GM19025 (cell line): ENCODE measurements around the gene PRADC1.

Experiments
- ATAC-seq: cut with Tn5 transposase; IDR thresholded peaks from one replicate; pipeline ENCODE4 v1.9.1; 2021; ENCODE audit warnings: mild to moderate bottlenecking, low read depth, moderate library complexity; ENCODE audit not compliant: unreplicated experiment

The PRADC1 gene

DNA sequence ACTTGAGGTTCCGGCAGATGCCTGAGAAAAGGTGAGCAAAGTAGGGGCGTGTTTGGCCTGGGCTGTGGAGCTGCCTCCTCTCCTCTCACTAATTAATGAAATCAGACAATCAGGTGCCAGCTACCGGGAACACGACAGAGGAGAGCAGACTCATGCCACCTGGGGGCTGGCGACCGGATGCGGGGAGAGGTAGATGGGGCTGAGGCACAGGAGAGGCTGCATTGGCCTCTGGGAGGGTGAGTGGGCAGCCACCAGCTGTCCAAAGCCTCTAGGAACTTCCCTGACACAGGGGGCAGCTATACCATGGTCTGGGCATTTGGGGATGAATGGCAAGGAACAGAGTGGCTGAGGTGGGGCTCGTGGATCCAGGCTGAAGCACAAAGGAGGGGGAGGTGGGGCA, 26.2 kb upstream of the PRADC1 start:
- no peak for ATAC-seq

DNA sequence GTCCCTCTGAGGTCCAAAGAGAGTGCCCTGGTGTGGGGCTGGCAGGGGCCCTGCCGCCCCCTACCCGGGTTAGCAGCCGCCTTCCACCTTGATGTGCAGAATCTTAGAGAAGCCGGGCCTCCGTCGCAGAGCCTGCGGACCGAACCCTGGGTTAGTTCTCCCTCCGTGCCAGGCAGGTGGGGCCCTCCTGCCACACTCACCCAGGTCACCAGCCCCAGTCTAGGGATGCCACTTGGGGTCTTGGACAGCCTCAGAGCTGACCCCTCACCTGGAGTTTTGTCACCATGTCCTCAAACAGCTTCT, 25.8 kb upstream of the PRADC1 start:
- ATAC-seq, result no peak

DNA sequence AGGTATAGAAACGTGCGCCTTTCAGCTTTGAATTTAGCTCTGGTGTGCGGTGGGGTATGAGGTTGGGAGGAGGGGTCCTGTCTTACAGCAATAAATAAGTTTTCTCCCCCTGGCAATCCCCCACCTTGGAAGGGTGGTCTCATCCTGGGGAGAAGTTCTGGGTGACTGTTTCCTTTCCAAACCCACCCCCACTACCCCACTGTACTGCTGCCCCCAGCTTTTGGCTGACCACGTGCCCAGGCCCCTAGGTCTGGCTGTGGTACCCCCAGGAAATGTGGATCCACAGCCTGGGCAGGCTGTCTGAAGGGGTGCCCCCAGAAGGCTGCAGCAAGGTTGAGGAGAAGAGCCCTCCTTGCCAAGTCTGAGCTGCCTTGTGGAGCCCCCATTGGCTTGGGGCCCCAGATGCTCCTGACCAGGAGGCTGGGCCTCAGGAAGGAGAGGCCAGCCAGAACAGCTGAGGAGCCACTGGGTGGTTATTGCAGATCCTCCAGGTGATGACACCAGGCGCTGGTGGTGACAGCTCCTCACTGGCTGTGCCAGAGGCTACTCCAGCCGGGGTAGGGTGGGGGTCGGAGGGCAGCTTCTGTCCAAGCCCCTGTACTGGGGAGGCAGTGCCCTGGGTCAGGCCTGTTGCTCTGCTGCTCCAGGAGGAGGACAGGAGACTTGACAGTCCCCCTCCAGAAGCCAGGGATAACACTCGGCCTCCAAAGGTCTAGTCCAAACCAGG, 25.3 kb upstream of the PRADC1 start:
- ATAC-seq, result no peak

DNA sequence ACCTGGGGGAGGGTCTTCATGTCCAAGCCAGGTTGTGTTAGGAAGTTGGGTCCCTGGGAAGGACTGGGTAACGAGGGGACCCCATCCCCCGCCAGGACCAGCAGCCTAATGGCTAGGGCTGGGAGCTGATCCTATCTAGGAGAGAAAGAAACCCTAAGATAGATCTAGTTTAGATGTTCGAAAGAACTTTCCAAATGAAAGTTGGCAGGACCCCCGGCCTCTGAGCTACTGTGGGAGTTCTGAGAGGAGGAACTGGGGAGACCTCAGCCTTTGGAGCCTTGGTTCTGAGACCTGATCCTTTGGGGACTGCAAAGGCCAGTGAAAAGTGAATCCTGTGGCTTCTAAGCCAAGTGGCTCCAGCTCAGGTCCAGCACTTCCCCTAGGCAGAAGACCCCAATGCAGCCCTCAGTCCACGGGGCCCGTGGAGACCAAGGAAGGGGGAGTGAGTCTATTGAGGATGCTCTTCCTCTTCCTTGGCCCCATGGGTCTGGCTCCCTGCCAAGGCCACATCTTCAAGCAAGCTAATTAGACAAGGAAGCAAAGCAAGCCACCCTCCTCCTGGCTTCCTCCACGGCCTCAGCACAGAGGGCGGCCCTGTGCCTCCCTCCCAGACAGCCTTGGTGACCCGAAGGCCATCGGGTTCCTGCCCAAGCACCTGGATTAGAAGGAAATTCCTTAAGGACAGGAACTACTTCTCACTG, 24.5 kb upstream of the PRADC1 start:
- ATAC-seq, result no peak

DNA sequence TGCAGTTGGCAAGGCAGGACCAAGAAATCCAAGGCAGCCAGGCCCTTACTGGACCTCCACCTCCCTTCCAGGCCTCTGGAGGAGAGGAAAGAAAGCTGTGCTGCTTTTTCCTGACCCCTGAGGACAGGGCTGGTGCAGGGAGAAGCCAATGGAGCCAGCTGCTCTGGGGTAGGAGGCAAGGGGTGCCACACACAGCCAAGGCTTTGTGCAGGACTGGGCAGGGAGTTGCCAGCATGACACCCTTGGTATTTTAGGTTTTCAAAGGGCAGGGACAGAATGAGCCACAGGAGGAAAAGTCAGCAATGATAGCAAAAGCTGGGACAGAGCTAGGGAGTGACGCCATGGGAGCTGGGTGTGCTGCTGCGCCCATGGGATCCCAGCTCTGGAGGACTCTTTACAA, 24.0 kb upstream of the PRADC1 start:
- no peak for ATAC-seq

DNA sequence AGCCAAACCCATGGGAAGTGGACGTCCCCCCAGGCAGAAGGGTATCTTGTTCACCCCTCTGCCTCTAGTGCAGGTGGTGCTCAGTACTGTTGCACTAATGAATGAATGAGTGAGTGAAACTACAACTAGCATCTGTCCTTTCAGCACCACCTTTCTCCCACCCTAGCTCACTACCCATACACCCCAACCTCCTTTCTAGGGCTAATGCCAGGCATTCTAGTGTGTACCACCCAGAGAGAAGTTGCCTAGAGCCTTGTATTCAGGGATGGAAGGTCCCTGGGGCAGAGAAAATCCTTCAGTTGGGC, 23.5 kb upstream of the PRADC1 start:
- no peak for ATAC-seq

DNA sequence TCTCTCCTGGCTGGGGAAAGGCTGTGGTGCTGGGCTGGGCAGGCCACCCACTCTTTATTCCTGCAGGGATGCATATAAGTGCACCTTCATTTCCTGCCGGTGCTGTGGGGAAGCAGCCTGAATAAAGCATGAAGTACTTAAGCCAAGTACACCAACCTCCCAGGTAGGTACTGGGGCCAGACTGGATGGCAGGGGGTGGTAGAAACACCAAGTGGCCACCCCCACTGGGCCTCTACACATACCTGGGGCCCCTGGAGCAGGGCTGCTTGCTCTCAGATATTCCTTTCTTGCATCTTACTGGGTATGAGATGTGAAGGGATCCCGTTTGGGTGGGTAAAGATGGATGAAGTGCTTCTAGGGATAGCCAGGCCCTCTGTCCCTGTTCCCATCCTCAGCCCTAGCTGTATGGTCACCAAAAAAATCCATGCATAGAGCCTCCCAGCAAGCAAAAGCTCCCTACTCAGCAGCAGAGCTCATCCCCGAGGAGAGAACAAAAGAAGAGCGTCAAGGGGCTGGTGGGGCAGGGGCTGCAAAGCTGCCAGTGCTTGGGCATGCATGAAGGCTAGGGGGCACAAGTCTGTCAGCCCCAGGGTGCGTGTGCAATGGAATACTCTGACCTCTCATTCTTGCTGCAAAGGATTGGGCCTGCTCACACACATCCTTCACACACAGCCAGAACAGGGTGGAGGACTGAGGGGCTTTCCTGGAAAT, 23.0 kb upstream of the PRADC1 start:
- no peak for ATAC-seq

DNA sequence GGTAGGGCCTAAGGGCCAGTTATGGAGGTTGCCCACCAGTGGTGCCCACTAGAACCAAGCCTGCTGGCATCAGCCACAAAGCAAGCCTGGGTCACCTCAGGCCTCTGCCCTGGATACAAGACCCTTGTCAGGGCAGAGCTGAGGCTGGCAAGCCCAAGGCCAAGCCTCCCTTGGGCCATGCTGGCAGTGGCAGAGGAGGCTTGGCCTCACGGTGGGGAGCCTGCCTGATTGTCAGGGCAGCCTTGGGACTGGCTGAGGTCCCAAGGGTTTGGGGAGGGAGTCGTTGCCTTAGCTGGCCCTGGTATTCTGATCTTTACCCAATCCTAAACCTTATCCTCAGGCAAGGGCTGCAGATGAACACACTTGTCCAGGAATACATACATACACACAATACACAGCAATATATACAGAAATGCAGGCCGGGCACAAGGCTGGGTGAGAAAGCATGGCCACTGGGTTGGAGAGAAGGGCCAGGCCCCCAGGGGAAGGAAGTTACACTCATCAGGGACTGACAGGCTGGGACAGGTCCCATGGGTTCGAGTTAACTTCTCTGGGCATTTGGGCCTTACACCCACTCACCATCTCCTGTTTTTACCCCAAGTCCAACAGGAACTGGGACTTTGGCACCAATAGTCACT, 22.1 kb upstream of the PRADC1 start:
- no peak for ATAC-seq

DNA sequence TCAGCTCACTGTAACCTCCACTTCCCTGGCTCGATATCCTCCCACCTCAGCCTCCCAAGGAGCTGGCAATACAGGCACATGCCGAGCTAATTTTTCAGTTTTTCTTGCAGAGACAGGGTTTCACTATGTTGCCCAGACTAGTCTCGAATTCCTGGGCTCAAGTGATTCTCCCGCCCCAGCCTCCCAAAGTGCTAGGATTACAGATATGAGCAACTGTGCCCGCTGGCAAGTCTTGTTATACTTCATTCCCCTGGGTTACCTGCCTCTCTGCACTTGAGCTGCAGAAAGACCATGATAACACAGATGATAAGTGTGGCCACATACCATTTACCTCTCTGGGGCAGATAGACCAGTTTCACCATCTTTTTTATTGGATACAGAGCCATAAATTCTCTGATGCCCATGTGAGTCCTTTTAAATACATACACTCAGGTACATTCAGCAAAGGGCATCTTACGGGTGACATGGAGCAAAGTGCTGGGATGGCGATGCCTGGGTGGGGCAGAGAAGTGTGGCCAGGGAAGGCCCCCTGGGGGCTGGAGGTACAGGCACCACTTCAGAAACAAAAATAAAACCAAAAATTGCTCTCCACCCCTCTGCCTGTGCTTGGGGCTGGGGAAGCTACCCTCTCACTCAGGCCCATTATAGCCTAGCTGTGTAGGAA, 21.4 kb upstream of the PRADC1 start:
- ATAC-seq, result no peak

DNA sequence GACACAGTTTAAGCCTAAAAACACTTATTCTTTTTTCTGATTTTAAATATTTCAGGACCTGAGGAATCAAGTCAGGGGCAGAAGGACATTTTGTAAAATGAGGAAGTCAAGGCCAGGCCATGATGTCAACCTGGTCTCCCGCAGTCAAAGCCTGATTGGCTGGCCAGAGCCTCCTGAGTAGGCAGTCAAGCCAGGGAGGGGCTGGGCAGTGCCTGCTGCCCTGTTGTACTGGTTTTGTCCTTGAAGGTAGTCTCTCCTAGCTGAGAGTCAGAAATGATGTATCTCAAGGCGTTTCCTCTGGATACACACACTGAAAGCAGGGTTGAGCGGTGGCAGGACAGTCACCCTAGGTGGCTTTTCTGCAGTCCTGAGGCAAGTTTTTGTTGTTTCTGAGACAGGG, 20.9 kb upstream of the PRADC1 start:
- no peak for ATAC-seq

DNA sequence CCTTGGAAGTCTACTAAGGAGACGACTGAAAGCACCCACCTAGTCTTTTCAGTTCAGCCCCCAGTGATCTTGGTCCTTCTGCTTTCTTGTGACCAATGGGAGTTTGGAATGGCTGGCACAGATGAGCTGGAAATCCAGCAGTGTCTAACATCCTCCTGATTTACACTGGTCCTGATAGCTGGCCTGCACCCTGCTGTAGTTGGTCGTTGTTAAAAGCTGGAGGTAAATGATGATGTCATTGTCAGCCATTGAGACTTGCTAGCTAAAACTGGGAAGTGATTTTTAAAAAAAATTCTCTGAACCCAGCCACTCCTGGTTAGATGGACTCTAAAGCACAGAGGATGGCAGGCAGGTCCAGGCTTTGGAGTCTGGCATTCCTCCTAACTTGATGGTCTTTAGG, 20.4 kb upstream of the PRADC1 start:
- no peak for ATAC-seq

DNA sequence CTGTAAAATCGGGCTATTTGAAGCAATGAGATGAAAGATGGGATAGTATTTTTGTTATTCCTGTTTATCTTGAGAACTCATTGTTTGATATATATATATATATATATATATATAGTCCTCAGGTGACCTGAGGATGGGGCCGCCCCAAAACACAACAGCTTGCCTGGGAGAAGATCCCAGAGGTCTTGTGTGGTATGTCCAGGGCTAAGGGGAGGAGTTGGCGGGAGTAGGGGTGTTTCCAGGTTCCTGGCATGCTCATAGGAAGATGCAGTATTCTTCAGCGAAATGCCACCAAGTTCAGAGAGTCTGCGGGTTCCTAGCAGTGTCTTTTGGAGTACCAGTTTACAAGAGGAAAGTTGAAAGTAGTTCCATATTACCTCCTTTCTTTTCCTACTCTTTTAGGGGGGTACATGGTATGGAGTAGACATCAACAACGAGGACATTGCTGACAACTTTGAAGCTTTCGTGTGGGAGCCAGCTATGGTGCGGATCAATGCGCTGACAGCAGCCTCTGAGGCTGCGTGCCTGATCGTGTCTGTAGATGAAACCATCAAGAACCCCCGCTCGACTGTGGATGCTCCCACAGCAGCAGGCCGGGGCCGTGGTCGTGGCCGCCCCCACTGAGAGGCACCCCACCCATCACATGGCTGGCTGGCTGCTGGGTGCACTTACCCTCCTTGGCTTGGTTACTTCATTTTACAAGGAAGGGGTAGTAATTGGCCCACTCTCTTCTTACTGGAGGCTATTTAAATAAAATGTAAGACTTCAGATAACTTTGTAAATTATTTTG, 19.4 kb upstream of the PRADC1 start:
- no peak for ATAC-seq

DNA sequence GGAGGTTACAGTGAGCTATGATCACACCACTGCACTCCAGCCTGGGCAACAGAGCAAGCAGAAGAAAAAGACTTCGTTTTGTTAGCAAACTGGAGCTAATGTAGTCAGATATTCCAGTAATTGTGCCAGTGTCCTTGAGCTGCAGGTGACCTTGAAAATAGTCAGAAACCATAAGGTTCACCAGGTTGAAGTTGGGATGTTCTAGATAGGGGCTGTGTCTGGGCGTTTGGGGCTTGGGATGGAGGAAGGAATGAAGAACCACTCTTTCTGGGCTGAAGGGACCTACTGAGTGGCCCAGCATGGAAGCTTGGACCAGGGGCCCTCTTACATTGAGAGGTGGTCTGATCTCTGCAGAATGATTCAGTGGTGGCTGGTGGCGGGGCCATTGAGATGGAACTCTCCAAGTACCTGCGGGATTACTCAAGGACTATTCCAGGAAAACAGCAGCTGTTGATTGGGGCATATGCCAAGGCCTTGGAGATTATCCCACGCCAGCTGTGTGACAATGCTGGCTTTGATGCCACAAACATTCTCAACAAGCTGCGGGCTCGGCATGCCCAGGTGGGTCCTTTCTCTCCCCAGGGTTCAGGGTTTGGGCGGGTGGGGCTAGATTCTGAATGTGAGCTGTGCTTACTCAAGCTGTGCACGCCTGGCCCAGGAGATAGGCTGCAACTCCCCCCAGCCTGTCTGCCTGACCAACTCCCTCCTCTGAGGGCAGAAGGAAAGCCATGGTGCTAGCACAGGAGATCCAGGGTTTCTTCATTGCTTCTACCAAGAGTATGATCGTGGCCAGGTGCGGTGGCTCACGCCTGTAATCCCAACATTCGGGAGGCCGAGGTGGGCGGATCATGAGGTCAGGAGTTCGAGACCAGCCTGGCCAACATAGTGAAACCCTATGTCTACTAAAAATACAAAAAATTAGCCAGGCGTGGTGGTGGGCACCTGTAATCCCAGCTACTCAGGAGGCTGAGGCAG, 18.1 kb upstream of the PRADC1 start:
- ATAC-seq, result no peak

DNA sequence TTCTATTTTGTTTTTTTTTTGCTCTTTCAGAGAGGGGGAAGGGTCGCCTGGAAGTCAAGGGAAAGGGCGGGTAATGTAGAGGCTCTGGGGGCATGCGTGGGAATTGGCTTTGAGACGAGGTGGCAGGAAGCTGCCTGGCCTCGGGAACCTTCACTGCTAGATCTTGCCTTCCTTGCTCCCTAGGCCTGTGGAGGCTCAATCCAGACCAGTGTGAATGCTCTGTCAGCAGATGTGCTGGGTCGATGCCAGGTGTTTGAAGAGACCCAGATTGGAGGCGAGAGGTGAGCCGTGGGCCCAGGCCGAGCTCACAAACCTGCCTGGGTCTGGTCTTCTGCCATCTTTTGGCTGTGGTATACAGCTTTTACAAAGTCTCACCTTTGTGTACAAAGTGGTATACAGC, 16.6 kb upstream of the PRADC1 start:
- no peak for ATAC-seq

DNA sequence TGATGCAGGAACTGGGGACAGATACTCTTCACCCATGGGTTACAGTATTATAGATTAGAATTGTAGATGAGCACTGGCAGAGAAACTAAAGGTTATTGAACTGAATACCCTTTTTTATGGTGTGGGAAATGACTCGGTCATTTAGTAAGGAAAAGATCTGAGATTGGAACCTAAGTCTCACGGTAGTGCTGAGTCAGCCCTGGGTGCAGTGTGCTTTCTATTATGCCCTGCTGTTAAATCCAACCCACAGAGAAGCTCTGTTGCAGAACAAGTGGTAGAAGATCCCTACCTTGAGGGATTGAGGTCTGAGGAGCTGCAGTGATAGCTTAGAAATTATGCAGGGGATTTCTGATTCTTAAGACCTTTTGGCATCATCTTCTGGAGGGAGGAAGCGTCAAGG, 13.8 kb upstream of the PRADC1 start:
- ATAC-seq, result no peak

DNA sequence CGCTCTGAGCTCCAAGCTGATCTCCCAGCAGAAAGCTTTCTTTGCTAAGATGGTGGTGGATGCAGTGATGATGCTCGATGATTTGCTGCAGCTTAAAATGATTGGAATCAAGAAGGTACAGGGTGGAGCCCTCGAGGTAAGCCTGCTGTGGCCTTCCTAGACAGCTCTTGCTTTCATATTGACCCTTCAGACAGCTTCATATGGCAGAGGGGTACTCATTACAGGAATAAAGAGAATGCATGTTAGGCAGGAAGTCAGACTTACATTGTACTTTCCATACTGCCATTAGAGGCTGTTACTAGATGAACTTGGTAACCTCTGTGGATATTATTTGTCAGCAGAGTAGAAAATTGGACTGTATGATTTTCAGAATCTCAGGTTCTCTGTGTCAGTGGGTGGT, 11.5 kb upstream of the PRADC1 start:
- ATAC-seq, result no peak

DNA sequence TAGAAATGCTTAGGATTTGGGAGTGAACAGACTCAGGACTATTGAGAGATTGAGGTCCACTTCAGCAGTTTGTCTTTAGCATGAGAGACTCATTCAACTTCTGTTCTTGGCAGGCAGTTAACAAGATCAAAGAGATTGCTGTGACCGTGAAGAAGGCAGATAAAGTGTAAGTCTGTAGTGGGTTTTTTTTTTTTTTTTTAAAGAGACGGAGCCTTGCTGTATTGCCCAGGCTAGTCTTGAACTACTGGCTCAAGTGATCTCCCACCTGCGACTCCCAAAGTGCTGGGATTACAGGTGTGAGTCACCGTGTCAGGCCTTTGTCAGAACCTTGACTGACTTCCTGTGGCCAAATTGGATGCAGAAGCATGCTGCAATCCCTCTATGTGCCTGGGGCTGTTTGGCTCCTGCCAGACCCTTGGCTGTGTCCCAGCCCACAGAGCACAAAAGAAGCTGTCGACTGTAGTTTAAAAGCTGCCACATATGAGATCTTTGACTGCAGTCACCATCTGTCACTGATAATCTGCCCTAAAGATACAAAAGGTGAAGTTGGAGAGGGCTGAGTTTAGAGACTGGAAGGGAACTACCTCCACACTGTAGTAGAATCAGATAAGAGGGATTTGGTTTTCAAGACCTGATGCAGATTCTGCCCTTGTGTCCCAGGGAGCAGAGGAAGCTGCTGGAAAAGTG, 11.0 kb upstream of the PRADC1 start:
- no peak for ATAC-seq

DNA sequence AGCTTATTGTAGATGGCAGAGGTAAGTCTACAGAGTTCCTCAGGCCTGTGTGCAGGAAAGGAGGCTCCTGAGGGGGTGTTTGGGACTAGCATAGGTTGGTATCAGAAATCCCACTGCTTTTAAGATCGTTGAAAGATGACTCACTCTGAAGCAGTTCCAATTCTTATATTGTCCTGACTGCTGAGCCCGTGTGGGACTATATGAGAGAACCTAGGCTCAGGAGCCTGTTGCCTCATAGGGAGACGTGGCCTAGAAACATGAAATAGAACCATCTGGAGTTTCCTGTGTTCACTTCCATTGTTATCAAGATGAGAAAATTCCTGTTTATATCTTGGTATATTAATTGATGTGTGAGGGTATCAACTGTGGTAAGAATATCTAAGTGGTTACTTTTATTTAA, 6.7 kb upstream of the PRADC1 start:
- ATAC-seq, result no peak

DNA sequence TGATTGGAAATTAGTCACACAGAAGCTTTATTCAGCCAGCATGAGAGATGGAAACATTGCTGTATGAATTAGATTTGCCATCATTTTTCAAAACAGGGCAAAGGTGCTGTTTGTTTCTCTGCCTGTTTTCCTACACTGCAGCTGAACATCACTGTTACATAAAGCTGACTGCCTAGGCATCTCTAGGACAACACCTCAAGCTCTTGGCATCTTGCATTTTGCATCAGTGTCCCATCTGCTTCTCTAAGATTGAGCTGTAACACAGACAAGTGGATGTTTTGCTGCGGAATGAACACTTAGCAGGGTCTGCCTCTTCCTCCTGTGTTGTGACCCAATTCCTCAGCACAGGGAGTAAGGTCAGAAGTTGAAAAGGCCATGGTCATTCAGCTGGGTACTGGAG, 5.9 kb upstream of the PRADC1 start:
- ATAC-seq, result no peak
